Germinal center (tissue), 1 donor: ENCODE data around the gene MORC1.
"Not testable (repeated sequence)": the region's sequence is repeated elsewhere in the genome, so short reads cannot be mapped to it uniquely, and the experiment has no call there.

ENCODE experiments used
- DNase-seq: peaks from one replicate; pipeline ENCODE4 v3.0.0; 2012; ENCODE audit warnings: mixed read lengths, low spot score

MORC1 gene, protein sequence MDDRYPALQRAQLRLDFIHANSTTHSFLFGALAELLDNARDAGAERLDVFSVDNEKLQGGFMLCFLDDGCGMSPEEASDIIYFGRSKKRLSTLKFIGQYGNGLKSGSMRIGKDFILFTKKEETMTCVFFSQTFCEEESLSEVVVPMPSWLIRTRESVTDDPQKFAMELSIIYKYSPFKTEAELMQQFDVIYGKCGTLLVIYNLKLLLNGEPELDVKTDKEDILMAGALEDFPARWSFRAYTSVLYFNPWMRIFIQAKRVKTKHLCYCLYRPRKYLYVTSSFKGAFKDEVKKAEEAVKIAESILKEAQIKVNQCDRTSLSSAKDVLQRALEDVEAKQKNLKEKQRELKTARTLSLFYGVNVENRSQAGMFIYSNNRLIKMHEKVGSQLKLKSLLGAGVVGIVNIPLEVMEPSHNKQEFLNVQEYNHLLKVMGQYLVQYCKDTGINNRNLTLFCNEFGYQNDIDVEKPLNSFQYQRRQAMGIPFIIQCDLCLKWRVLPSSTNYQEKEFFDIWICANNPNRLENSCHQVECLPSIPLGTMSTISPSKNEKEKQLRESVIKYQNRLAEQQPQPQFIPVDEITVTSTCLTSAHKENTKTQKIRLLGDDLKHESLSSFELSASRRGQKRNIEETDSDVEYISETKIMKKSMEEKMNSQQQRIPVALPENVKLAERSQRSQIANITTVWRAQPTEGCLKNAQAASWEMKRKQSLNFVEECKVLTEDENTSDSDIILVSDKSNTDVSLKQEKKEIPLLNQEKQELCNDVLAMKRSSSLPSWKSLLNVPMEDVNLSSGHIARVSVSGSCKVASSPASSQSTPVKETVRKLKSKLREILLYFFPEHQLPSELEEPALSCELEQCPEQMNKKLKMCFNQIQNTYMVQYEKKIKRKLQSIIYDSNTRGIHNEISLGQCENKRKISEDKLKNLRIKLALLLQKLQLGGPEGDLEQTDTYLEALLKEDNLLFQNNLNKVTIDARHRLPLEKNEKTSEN

DNA sequence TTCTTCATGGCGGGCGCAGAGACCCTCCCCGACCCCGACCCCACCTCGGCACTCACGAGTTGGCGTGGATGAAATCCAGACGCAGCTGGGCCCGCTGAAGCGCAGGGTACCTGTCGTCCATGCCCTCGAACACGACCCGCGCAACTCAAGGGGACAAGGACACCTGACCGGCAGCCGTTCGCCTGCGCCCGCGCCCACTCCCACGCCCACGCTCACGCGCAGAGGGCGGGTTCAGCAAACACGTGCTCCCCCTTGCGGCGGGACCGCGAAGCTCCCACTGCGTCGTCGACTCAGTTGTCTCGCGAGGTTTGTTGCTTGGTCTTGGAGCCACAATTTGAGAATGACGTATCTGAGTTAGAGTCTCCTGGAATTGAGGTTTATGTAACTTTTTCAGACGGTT lies at the start of gene MORC1:
MORC1 (minus strand) TSS at position 196 of the 400 bp plus-strand sequence; CDS start at position 121, 75 bp downstream.
- DNase-seq: no peak

DNA sequence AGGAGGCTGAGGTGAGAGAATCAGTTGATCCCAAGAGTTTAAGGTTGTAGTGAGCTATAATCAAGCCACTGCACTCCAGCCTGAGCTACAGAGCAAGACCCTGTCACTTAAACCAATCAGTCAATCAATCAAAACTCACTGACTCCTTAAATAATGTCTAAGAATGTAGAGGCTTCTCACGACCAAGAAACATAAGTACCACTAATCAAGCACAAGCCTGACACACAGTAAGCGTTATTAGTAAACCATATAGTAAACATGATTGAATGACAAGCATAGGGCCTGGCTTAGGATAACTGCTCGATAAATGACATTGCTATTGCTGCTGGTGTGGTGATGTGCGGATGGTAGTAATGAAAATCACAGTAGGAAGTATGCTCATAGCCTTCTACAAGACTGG lies 48.0 kb upstream of the MORC1 start:
- no peak for DNase-seq

DNA sequence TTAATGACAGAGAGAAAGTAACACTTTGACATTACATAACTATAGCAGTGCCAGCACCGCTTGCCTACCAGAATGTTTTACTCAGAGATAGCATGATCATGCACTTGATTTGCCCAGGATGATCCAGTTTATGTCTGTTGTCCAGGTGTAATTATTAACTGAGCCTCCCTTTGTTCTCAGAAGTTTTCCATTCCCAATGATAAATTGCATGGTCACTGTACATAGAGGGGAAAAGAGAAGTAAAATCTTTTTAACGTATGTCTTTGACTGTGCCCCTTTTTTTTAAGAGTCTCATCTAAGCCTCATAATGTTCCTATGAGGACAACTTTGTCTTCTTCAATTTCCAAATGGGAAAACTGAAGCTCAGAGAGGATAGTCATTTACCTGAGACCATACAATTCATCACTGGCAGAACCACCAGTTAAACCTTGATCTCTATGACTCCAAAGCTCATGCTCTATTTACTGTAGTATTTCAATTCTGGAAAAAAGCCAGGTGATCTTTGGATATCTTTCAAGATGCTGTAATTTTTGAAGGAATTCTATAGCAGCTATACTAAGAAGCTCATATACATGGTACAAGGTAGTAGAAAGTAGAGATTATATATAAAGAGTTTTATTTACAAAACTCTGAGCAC lies 43.7 kb upstream of the MORC1 start:
- DNase-seq: no peak

DNA sequence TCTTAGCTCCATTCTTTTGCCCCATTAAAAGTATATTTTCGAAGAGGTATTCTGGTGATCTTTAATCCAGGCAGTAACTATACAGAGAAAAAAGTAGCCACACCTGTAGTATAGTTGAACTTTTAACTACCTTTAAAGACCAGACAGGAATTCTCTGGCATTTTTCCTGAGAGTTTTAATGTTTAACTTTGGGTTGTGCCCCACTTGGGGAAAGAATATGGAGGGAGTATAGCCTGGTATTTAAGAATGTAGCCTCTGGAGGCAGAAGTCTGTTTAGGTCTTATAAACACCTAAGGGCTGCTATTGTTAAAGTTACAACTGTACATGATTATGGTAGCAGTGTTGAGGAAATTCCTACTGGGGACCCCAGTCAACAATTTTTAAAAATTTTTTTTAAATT lies 37.9 kb upstream of the MORC1 start:
- no peak for DNase-seq

DNA sequence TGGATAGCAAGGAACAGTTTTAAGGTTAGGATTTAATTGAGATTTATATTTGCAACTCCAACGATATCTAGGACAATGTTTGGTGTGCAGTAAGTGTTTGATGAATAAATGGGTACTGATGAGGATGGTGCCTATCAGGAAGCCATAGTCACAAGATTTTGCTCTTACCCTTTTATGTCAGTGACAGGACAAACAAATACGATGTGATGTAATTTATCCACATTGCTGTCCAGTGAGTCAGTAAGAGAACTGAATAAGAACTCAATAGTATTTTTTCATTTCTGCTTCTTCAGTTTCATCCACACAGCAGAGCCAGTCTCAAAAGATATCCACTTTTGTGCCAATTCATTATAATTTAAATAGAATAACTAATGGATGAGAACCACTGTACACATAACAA lies 37.0 kb upstream of the MORC1 start:
- DNase-seq: no peak

DNA sequence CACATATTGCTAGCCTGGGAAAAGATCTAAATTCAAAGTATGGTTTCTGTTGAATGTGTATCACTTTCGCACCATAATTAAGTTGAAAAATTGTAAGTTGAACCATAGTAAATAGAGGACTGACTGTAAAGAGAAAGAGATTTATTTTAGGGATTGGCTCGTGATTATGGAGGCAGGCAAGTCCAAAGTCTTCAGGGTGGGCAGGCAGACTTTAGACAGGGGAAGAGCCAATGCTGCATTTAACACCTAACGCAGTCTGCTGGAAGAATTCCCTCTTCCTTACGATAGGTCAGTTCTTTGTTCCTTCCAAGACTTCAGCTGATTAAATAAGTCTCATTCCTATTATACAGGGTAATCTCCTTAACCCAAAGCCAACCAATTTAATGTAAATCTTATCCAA lies 34.4 kb upstream of the MORC1 start:
- DNase-seq: no peak

DNA sequence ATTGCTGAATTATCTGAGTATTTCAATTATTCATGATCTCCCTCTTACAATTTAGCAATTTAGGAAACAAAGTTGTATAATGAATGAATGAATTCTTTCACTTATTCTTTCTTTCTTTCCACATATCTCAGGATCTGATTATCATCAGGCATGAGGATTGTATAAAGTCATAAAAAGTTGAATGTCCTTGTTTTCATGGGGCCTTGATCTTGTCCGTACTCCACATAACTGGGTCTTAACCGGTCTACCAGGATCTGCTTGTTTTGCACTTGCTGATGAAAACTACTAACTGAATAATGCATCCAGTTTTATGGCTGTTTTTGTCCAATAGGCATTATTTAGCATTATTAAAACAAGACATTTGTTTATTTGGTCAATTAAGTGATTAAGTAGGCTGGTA lies 31.1 kb upstream of the MORC1 start:
- DNase-seq: no peak

DNA sequence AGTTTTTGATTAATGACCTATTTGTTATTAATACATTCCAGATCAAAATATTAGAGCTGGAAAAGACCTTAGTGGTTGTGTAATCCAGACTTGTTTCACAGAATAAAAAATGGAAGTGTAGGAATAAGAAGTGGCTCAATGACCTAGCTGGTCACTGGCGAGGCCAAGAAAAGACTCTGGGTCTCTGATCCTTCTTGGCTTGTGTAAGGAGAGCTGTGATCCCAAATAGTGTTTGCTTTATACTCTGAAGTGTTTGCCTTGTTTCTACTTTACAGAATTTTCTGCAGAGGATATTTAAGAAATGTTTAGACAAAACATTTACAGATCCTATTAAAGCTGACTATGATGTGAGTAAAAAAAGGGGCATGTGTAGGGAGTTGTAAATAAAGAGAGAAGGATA lies 25.7 kb upstream of the MORC1 start:
- no peak for DNase-seq

DNA sequence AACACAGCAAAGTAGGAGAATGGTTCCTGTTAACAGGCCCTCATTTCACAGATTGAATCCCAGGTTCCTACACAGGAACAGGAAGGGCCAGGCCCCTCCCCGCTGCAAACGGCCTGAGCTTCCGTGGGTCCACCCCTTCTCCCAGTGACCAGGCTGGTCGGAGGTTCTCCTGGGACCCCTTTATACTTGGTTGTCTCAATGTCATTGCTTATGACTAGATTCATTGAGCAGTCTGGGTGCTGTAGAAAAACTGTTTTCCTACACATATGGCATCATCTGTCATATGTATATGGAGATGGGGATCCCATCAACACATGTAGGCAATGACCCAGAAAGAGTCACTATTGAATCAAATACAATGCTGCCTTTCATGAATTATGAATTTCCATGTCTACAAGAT lies 22.4 kb upstream of the MORC1 start:
- DNase-seq: no peak

DNA sequence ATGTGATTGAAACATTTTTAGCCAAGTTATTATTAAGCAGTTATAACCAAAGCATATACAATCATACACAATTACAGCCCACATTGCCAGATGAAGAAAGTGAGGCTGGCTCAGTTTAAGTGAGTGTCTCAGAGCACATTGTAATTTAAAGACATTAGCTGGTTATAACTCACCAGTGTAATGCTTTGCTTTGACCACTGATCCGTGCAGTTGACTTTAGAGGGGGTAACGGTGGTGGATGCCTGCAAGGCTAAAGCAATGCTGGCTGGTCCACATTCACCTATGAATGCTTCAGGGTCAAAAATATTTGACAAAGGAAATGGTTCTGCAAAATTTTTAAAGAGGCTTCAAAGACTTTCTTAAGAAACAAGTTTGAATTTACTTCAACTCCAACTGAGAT lies 19.8 kb upstream of the MORC1 start:
- DNase-seq: no peak

DNA sequence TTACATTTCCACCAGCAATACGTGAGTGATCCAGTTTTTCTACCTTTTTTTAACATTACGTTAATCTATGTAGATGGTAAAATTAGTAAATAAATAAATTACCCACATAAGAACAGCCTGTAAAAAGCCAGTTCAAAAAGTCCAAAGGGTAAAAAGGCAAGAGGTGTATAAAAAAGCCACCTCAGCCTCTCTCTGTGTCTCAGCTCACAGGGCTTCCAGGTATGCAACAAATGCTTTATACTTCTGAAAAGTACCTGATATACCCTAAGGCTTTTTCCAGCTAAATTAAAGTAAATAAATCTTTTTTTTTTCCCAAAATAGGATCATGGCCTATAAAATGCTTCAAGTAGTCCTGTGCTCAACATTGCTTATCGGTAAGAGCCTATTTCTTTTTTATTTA lies 18.6 kb upstream of the MORC1 start, which contains the start of gene C3orf85:
C3orf85 (plus strand) TSS at position 197 of the 400 bp plus-strand sequence; CDS start at position 326, 129 bp downstream.
- no peak for DNase-seq

DNA sequence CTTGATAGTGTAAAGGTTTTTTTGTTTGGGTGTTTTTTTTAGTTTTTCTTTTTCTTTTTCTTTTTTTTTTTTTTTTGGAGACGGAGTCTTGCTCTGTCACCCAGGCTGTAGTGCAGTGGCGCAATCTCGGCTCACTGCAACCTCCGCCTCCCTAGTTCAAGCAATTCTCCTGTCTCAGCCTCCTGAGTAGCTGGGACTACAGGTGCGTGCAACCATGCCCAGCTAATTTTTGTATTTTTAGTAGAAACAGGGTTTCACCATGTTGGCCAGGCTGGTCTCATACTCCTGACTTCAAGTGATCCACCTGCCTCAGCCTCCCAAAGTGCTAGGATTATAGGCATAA lies 15.5 kb upstream of the MORC1 start:
- not testable (repeated sequence) for DNase-seq

DNA sequence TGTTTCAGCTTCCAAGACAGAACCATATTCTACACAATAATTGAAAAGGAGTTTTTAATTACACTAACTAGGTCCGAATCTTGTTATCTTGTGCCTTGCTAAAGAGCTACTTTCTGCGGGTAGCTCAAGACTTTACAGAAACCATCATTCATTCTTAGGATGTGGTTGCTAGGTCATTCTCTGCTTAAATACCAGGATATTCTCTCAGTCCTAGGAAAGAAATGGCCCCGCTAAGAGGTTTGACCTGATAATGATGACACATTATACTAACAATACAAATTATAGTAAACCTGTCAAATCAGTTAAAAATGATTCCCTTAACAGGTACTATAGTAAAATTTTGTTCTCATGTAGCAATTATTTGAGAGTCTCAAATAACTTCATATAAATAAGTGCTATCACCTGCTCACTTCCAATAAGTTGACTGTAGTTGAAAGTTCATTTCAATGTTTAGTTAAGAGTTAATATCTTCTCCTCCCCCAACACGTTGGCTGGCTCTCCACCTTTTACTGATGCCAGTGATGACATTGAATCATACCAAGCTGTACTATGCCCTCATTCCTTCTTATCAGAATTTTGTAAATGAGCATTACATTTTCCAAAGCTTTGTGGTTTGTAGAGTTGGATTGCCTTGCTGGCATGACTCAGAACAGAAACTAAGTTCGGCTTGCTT lies 15.0 kb upstream of the MORC1 start:
- no peak for DNase-seq

DNA sequence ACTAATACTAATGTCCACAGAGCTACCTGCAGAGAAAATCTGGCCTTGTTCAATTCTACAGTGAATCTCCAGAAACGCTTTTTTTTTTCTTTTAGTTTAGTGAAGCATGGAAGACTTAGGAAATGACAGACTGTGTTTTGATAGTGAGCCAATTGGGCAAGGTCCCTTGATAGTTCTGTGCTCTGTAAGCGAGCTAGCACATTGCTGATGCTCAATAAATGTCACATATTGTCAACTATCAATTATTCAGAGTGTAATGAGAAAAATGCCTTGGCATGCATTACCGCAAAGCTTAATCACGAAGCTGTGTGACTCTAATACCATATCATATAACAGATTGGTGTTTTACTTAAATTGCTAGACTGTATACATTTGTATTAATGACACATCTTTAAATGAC lies 13.3 kb upstream of the MORC1 start:
- DNase-seq: no peak

DNA sequence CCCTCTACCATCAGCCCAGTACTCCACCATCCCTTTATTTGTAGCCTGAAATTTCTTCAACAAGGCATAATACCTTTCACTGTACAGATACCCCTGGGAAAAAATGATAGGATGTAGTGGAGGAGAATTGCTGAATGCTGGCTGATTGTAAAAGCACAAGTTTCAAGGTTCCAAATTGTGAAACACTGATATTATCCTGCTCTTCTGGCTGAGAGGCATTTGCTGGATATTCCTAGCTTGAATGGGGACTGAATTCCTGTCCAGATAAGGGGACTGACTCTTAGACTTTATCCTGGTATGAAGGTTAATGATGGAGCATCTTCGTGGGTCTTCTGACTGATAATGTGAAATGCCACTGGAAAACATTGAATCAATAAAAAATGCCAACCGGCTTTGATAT lies 9.6 kb upstream of the MORC1 start:
- no peak for DNase-seq

DNA sequence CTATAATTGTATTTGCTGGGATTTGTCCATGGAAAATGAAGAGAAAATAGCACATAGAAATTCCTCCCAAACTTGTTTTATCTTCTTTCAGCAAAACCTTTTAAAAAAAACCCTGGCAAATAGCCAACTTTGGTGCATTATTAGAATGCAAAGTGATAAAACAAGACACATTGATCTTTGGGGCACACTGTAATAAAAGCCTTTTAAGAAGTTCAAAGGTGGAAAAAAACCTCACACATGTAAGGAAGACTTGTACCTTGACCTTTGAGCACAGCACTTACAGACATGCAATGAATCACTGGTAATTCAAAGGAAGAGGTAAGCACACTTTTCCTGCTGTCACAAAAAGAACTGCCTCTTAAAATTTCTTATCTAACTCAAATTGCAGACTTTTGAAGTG lies 8.0 kb upstream of the MORC1 start:
- DNase-seq: no peak

DNA sequence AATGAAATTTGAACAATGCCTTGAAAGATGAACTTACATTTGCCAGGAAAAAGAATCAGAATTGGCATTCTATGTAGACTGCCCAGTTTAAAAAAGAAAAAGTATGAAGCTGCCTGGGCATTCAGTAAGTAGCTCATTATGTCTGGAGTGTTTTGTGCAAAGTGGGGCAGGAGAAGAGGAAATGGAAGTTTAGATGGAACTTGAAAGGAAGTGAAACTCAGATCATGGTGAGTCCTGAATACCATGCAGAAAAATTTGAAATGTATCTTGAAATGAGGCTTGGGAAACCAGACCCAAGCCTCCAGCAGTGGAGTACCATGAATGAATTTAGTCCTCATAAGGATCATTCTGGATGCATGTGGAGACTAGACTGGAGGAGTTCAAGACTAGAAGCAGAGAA lies 4.8 kb upstream of the MORC1 start:
- DNase-seq: no peak

DNA sequence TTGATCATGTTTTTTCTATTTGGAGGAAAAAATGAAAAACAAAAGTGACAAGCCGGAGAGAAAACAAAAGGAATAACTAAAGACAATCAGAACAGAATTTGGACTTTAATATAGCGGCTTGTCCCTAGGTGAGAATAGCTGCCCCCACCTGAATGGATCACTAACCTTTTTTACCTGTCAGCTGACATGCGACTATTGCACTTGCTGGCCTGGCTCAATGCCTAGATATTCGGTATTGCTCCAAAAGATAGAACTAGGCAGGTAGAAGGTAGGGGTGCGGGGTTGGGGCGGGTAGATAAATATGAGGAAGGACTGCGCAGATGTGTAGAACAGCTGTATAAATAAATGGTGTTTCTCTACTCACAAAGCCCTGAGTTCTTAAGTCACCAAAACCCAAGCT lies 650 bp upstream of the MORC1 start:
- no peak for DNase-seq

DNA sequence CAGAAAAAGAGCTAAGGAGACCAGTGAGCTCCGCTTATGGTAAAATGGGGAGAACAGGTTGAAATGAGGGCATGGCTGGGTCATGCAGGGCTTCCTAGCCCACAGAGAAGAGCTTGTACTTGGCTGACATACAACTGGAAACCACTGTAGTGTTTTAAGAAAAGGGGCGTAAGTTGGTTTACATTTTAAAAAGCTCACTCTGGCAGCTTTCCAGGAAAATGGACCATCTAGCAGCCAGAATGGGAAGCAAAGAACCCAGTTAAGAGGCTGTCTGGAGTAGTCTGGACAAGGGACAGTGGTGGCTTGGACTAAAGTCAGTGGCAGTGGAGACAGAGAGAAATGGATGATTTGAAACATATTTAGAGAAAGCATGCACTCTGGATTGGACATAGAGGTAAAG lies 1.9 kb downstream of the MORC1 start:
- DNase-seq: no peak

DNA sequence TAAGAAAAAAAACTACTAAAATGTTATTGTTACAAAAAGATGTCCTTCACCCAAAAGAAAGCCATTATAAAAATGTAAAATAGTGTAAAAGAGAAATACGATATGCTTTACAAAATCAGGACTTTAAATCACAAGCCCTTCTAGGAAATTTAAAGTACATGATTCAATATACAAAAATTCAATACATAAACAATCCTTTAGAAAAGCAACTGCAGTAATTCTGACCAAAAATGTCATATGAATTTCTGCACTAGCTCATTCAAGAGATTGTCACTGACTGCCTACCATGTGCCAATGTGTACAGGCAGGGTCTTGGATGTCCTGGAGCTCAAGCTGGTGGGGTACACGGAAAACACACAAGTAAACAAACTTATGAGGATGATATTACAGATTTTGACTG lies 2.5 kb downstream of the MORC1 start:
- DNase-seq: no peak

DNA sequence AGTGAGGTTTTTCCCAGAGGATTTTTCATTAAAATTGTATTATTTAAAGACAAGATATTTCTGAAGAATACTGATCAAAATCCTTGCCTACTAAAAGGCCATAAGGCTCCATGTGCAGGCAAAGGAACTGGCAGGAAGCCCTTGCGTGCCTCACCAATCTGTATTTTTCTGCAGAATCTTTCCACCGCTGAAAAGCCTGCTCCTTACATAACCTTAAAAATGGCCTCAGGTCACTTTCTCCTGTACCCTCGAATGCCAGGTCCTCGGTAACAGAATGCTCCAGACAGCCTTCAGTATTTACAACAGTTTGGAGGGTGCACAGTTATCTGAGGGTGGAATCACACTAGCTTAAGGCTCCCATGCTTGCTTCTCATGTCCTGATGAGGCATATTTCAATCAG lies 3.2 kb downstream of the MORC1 start:
- DNase-seq: no peak
